ENCODE measurements around the gene ZGPAT.

The ZGPAT gene

DNA sequence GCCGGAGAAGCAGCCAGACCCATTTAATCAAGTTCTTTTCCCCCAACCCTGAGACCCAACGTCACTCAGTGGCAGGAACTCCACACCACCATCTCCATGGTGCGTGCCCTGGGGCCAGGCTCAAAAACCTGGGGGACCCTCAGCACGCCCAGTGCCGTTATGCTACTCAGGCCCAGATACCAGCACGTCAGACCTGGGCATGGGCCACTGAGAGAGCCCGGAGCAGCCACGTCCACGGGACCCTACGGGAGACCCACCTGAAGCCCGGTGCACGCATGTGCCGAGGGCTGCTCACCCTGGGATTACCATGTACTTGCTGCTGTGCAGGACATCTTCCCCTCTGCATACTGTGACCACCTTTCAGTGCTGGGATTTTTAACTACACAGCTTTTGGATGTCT, 45.5 kb downstream of the ZGPAT start:
- H3F3A ChIP-seq (ENCODE audit: insufficient read depth, low read length): no peaks in the 10 kb centered on the region
- no peaks in the 10 kb centered on the region for H3K36me3 ChIP-seq (ENCODE audit: insufficient read depth, low read length)
- no peaks in the 10 kb centered on the region for H4K20me1 ChIP-seq (ENCODE audit: insufficient read depth, low read length)
- no peak overlapping the region for H2AFZ ChIP-seq (ENCODE audit: low read length)
- peaks cover 10% of the 10 kb centered on the region; the same call in 1 of the 2 replicates for H3K27me3 ChIP-seq (ENCODE audit: insufficient read depth, low read length)
- H3K9me2 ChIP-seq (ENCODE audit: low read depth, low read length): no peaks in the 10 kb centered on the region
- H3K4me2 ChIP-seq (ENCODE audit: low read length): no peak overlapping the region
- H3K9me3 ChIP-seq (ENCODE audit: low read length): no peaks in the 10 kb centered on the region
- no peak overlapping the region for H3K9ac ChIP-seq (ENCODE audit: low read length)
- no peak for TF ChIP-seq EZH2 (IDR thresholded peaks at IDR 0.05; ENCODE audit: borderline replicate concordance, low read length)
- TF ChIP-seq CTCF (IDR thresholded peaks at IDR 0.05; ENCODE audit: low read length): no peak
- H3K27ac ChIP-seq (ENCODE audit: low read depth, low read length, poor library complexity, severe bottlenecking): no peak overlapping the region
- no peaks in the 10 kb centered on the region for H3K79me2 ChIP-seq (ENCODE audit: insufficient read depth, low read length)
- no peak overlapping the region for H3K4me3 ChIP-seq (ENCODE audit: low read depth, low read length, poor library complexity, severe bottlenecking)
- no peaks in the 10 kb centered on the region for H3K4me1 ChIP-seq (ENCODE audit: insufficient read depth, low read length, severe bottlenecking)

DNA sequence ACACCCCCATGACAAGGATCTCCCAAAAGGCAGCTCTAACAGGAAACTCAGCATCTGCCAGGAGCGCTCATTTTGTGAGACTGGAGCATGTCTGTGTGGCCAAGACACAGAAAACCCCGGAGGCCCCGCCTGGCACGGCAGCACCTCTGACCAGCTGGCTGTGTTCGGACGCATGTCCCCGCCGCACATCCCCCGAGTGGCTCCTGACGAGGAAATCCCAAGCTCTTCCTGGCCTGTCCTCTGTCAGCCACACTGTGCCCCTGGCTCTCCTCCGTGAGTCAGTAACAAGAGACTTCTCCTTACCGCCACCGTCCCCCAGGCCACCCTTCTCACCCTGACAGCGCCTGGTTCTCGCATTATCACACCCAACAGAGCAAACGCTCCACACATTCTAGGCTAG, 46.2 kb downstream of the ZGPAT start:
- Histone ChIP-seq H3K36me3 (ENCODE audit: insufficient read depth, low read length) (no peaks in the 10 kb centered on the region), H3K27me3 (ENCODE audit: insufficient read depth, low read length) (peaks cover 12% of the 10 kb centered on the region; the same call in 1 of the 2 replicates), H3K4me1 (ENCODE audit: insufficient read depth, low read length, severe bottlenecking) (no peaks in the 10 kb centered on the region), H4K20me1 (ENCODE audit: insufficient read depth, low read length) (no peaks in the 10 kb centered on the region), H2AFZ (ENCODE audit: low read length) (no peak overlapping the region), H3K9ac (ENCODE audit: low read length) (no peak overlapping the region), H3F3A (ENCODE audit: insufficient read depth, low read length) (no peaks in the 10 kb centered on the region), H3K9me3 (ENCODE audit: low read length) (no peaks in the 10 kb centered on the region), H3K4me3 (ENCODE audit: low read depth, low read length, poor library complexity, severe bottlenecking) (no peak overlapping the region), H3K27ac (ENCODE audit: low read depth, low read length, poor library complexity, severe bottlenecking) (no peak overlapping the region), H3K9me2 (ENCODE audit: low read depth, low read length) (no peaks in the 10 kb centered on the region), H3K4me2 (ENCODE audit: low read length) (no peak overlapping the region), H3K79me2 (ENCODE audit: insufficient read depth, low read length) (no peaks in the 10 kb centered on the region)
- TF ChIP-seq EZH2 (IDR thresholded peaks at IDR 0.05; ENCODE audit: borderline replicate concordance, low read length) (no peak), CTCF (IDR thresholded peaks at IDR 0.05; ENCODE audit: low read length) (no peak)

- TF ChIP-seq EZH2 (IDR thresholded peaks at IDR 0.05; ENCODE audit: borderline replicate concordance, low read length) (no peak), CTCF (IDR thresholded peaks at IDR 0.05; ENCODE audit: low read length) (no peak)
- no peaks in the 10 kb centered on the region for H4K20me1 ChIP-seq (ENCODE audit: insufficient read depth, low read length)
- no peaks in the 10 kb centered on the region for H3K36me3 ChIP-seq (ENCODE audit: insufficient read depth, low read length)
- no peak overlapping the region for H3K9ac ChIP-seq (ENCODE audit: low read length)
- no peak overlapping the region for H3K4me2 ChIP-seq (ENCODE audit: low read length)
- H3K79me2 ChIP-seq (ENCODE audit: insufficient read depth, low read length): no peaks in the 10 kb centered on the region
- H3K27me3 ChIP-seq (ENCODE audit: insufficient read depth, low read length): peaks cover 12% of the 10 kb centered on the region; the same call in 1 of the 2 replicates
- H3K4me3 ChIP-seq (ENCODE audit: low read depth, low read length, poor library complexity, severe bottlenecking): no peak overlapping the region
- no peaks in the 10 kb centered on the region for H3K9me2 ChIP-seq (ENCODE audit: low read depth, low read length)
- H3K4me1 ChIP-seq (ENCODE audit: insufficient read depth, low read length, severe bottlenecking): no peaks in the 10 kb centered on the region
- no peaks in the 10 kb centered on the region for H3F3A ChIP-seq (ENCODE audit: insufficient read depth, low read length)
- H2AFZ ChIP-seq (ENCODE audit: low read length): no peak overlapping the region
- no peaks in the 10 kb centered on the region for H3K9me3 ChIP-seq (ENCODE audit: low read length)
- H3K27ac ChIP-seq (ENCODE audit: low read depth, low read length, poor library complexity, severe bottlenecking): no peak overlapping the region
These were observed 48.3 kb downstream of the ZGPAT start for GRCh38 chr20:63755933-63756647.
